ENCODE data around the gene AHRR.

DNA sequence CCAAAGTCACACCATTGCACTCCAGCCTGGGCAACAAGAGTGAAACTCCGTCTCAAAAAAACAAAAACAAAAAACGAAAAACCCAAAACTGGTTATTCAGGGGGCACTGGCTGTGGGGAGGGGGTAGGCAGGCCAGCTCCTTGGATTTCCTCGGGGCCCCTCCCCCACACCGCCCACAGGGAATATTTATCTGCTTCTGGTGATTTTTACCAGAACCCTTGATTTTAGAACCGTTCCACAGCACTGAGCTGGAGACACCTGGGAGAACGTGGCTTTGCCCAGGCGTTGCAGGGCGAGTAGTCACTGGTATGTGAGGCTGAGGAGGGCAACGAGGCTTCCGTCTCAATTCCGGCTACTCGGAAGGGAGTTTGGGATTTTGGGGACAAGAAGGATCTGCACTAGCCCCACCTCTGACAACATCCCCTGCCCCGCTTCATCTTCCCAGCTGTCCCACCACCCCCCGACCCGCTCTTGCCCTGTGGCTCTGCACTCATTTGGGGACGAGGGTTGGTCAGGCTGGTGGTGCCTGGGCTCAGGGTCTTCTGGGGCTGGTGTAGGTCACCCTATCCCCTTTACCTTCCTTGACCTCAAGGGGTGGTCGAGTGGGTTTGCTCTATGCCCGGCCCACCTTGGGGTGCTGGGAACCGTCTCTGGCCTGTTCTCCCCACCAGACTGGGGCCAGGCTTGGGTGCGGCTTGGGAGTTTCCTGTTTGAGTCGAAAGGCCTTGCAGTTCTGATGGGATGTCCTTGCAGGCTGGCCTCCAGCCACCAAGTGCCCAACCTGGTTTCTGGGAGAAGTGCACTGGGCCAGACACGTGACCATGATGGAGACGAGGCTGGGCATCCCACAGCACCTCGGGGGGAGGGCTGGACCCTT, 3.5 kb downstream of the AHRR start:
- TF ChIP-seq CTCF (IDR thresholded peaks at IDR 0.05; ENCODE audit: poor library complexity) (no peak), EZH2phosphoT487 (IDR thresholded peaks at IDR 0.05; ENCODE audit: low read depth, severe bottlenecking, unreplicated experiment) (no peak), EZH2 (IDR thresholded peaks at IDR 0.05; ENCODE audit: borderline replicate concordance) (no peak)
